ENCODE results near the gene TCF12.

The TCF12 gene

GRCh38 chr15:56918046-56918938, at the start of gene TCF12:
TSS of gene TCF12 (plus strand) at chr15:56918644. CDS start at chr15:56919914, 1,270 bp downstream.
- DNase-seq (ENCODE audit: low spot score): peak; percentile 89

- DNase-seq (ENCODE audit: low spot score): no peak
These were observed 48.9 kb upstream of the TCF12 start for GRCh38 chr15:56869573-56869972.

- no peak for DNase-seq (ENCODE audit: low spot score)
These were observed 47.3 kb upstream of the TCF12 start for GRCh38 chr15:56871185-56871584.

GRCh38 chr15:56871867-56872266, 46.6 kb upstream of the TCF12 start:
- no peak for DNase-seq (ENCODE audit: low spot score)

- DNase-seq (ENCODE audit: low spot score): no peak
These were observed 41.0 kb upstream of the TCF12 start for GRCh38 chr15:56877255-56877970.

- DNase-seq (ENCODE audit: low spot score): no peak
These were observed 38.9 kb upstream of the TCF12 start for GRCh38 chr15:56879502-56879901.

- no peak for DNase-seq (ENCODE audit: low spot score)
These were observed 35.4 kb upstream of the TCF12 start for GRCh38 chr15:56883088-56883487.

- no peak for DNase-seq (ENCODE audit: low spot score)
These were observed 32.0 kb upstream of the TCF12 start for GRCh38 chr15:56886363-56886931.

GRCh38 chr15:56886932-56887781, 31.3 kb upstream of the TCF12 start:
- peak; percentile 58 for DNase-seq (ENCODE audit: low spot score)

GRCh38 chr15:56887782-56888438, 30.5 kb upstream of the TCF12 start:
- DNase-seq (ENCODE audit: low spot score): no peak

- DNase-seq (ENCODE audit: low spot score): no peak
These were observed 28.4 kb upstream of the TCF12 start for GRCh38 chr15:56890038-56890437.

GRCh38 chr15:56891852-56892440, 26.5 kb upstream of the TCF12 start:
- DNase-seq (ENCODE audit: low spot score): no peak

- no peak for DNase-seq (ENCODE audit: low spot score)
These were observed 25.6 kb upstream of the TCF12 start for GRCh38 chr15:56892659-56893363.

GRCh38 chr15:56893364-56893678, 25.1 kb upstream of the TCF12 start:
- DNase-seq (ENCODE audit: low spot score): no peak

GRCh38 chr15:56894601-56895000, 23.8 kb upstream of the TCF12 start:
- no peak for DNase-seq (ENCODE audit: low spot score)

- DNase-seq (ENCODE audit: low spot score): no peak
These were observed 16.5 kb upstream of the TCF12 start for GRCh38 chr15:56901931-56902330.

GRCh38 chr15:56906766-56907165, 11.7 kb upstream of the TCF12 start:
- DNase-seq (ENCODE audit: low spot score): no peak

GRCh38 chr15:56910801-56911200, 7.6 kb upstream of the TCF12 start:
- no peak for DNase-seq (ENCODE audit: low spot score)

GRCh38 chr15:56913241-56913640, 5.2 kb upstream of the TCF12 start:
- DNase-seq (ENCODE audit: low spot score): no peak

- no peak for DNase-seq (ENCODE audit: low spot score)
These were observed 4.8 kb upstream of the TCF12 start for GRCh38 chr15:56913670-56914069.

GRCh38 chr15:56915888-56916287, 2.6 kb upstream of the TCF12 start:
- no peak for DNase-seq (ENCODE audit: low spot score)
